ENCODE data around the gene ZNF419. TPM values are rescaled to one million over a fixed set of nuclear protein-coding genes. Genes with fewer than 3 reads are reported as not detected.
"Not testable (repeated sequence)": the region's sequence is repeated elsewhere in the genome, so short reads cannot be mapped to it uniquely, and the experiment has no call there.

ZNF419 gene
- polyA plus RNA-seq = 34.5 and 46.3 TPM in 2 replicates
- polyA minus RNA-seq = 39.0 and 44.2 TPM in 2 replicates

DNA sequence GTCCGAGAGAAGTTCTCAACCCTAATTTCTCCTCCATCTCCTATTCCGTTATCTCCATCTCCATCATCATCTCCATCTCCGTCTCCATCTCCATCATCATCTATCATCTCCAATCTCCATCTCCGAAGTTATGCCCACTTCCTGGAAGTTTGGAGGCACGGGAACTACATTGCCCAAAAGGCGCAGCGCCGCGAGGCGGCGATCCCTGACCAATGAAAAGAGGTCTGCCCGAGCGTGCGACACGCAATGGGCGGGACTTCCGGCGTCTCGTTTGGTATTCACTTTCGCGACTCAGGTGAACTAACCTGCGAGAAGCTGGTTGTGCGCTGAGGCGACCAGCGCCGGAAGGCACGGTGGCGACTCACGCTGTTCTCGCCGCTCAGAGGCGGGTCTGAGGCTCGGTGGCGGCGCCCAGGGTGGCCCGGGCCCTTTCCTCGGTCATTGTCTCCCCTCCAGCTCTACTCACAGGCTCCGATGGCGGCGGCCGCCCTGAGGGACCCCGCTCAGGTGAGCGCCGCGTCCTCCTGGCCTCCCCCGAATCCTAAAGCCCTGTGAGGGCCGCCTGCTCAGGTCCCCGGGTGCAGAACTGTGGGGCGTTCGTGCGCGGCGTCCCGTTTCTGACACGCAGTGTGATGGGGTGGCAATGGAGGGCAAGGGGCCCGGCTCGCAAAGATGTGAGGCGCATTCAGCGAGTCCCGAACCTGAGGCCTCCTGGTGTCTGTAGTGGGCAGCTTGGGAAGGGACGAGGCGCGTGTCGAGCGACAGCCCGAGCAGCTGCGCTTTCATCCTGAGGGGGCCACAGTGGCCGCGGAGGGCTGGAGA lies at the start of gene ZNF419:
ZNF419 (plus strand) TSS at position 274 of the 822 bp plus-strand sequence; CDS start at position 475, 201 bp downstream.
- peak within 1 kb of the TSS; percentile 68 for H3K27ac ChIP-seq (ENCODE audit: low read length)
- not testable (repeated sequence) for H4K20me1 ChIP-seq (ENCODE audit: insufficient read depth); H3K9me2 ChIP-seq (ENCODE audit: insufficient read depth, low read length); H3K27me3 ChIP-seq (ENCODE audit: insufficient read depth, low read depth, low read length); H3F3A ChIP-seq (ENCODE audit: insufficient read depth, low read length, poor library complexity, severe bottlenecking); H3K9me3 ChIP-seq (ENCODE audit: low read length); H3K79me2 ChIP-seq (replicated peaks; ENCODE audit: insufficient read depth, low read length); H3K36me3 ChIP-seq (ENCODE audit: insufficient read depth, low read length)
- peak within 1 kb of the TSS; percentile 82 for H3K9ac ChIP-seq (ENCODE audit: low read length)
- H3K4me2 ChIP-seq (ENCODE audit: low read length) = peak within 1 kb of the TSS; percentile 45
- H3K4me3 ChIP-seq (ENCODE audit: low read length) = peak within 1 kb of the TSS; percentile 77
- peak; percentile 88 for TF ChIP-seq POLR2AphosphoS5 (IDR thresholded peaks at IDR 0.05)
- peak; percentile 83 for TF ChIP-seq TAF1 (IDR thresholded peaks at IDR 0.05; ENCODE audit: low read depth)
- peak; percentile 76 for TF ChIP-seq MXI1 (conservative IDR thresholded peaks at IDR 0.05; ENCODE audit: poor library complexity, severe bottlenecking)
- TF ChIP-seq, protein P1, sequence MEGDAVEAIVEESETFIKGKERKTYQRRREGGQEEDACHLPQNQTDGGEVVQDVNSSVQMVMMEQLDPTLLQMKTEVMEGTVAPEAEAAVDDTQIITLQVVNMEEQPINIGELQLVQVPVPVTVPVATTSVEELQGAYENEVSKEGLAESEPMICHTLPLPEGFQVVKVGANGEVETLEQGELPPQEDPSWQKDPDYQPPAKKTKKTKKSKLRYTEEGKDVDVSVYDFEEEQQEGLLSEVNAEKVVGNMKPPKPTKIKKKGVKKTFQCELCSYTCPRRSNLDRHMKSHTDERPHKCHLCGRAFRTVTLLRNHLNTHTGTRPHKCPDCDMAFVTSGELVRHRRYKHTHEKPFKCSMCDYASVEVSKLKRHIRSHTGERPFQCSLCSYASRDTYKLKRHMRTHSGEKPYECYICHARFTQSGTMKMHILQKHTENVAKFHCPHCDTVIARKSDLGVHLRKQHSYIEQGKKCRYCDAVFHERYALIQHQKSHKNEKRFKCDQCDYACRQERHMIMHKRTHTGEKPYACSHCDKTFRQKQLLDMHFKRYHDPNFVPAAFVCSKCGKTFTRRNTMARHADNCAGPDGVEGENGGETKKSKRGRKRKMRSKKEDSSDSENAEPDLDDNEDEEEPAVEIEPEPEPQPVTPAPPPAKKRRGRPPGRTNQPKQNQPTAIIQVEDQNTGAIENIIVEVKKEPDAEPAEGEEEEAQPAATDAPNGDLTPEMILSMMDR (IDR thresholded peaks at IDR 0.05; ENCODE audit: poor library complexity, severe bottlenecking) = peak; percentile 31
- TF ChIP-seq, protein P2, sequence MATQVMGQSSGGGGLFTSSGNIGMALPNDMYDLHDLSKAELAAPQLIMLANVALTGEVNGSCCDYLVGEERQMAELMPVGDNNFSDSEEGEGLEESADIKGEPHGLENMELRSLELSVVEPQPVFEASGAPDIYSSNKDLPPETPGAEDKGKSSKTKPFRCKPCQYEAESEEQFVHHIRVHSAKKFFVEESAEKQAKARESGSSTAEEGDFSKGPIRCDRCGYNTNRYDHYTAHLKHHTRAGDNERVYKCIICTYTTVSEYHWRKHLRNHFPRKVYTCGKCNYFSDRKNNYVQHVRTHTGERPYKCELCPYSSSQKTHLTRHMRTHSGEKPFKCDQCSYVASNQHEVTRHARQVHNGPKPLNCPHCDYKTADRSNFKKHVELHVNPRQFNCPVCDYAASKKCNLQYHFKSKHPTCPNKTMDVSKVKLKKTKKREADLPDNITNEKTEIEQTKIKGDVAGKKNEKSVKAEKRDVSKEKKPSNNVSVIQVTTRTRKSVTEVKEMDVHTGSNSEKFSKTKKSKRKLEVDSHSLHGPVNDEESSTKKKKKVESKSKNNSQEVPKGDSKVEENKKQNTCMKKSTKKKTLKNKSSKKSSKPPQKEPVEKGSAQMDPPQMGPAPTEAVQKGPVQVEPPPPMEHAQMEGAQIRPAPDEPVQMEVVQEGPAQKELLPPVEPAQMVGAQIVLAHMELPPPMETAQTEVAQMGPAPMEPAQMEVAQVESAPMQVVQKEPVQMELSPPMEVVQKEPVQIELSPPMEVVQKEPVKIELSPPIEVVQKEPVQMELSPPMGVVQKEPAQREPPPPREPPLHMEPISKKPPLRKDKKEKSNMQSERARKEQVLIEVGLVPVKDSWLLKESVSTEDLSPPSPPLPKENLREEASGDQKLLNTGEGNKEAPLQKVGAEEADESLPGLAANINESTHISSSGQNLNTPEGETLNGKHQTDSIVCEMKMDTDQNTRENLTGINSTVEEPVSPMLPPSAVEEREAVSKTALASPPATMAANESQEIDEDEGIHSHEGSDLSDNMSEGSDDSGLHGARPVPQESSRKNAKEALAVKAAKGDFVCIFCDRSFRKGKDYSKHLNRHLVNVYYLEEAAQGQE (IDR thresholded peaks at IDR 0.05; ENCODE audit: borderline replicate concordance) = peak; percentile 53
- peak; percentile 48 for TF ChIP-seq SMC3 (conservative IDR thresholded peaks at IDR 0.05; ENCODE audit: poor library complexity)
- peak within 1 kb of the TSS; percentile 56 for H2AFZ ChIP-seq (ENCODE audit: low read depth, low read length)

DNA sequence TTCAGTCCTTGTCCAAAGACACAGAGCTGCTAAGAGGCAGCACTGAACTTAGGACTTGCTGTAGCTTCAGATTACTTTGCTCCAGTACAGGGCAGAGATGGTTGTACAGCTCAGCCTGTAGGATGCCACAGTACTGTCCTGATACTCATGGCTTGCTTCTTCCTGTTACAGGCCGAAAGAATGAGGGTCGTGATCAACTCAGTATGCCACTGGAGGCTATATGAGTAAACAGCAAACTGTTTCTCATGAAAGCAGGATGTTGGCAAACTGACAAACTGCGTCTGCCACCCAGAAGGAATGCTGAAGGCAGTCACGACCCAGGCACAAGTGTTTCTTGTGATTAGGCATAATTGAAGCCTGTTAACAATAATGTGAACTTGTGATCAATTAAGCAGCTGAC lies 49.6 kb upstream of the ZNF419 start:
- Histone ChIP-seq H3K79me2 (replicated peaks; ENCODE audit: insufficient read depth, low read length) (peaks cover 45% of the 10 kb centered on the region), H3F3A (ENCODE audit: insufficient read depth, low read length, poor library complexity, severe bottlenecking) (no peaks in the 10 kb centered on the region), H4K20me1 (ENCODE audit: insufficient read depth) (no peaks in the 10 kb centered on the region), H3K9ac (ENCODE audit: low read length) (no peak overlapping the region), H3K4me2 (ENCODE audit: low read length) (no peak overlapping the region), H3K27me3 (ENCODE audit: insufficient read depth, low read depth, low read length) (no peaks in the 10 kb centered on the region), H3K9me2 (ENCODE audit: insufficient read depth, low read length) (no peaks in the 10 kb centered on the region), H3K36me3 (ENCODE audit: insufficient read depth, low read length) (peaks cover 12% of the 10 kb centered on the region), H3K9me3 (ENCODE audit: low read length) (no peaks in the 10 kb centered on the region), H3K4me3 (ENCODE audit: low read length) (no peak overlapping the region), H2AFZ (ENCODE audit: low read depth, low read length) (no peak overlapping the region), H3K27ac (ENCODE audit: low read length) (no peak overlapping the region)
- TF ChIP-seq MXI1 (conservative IDR thresholded peaks at IDR 0.05; ENCODE audit: poor library complexity, severe bottlenecking) (no peak), SMC3 (conservative IDR thresholded peaks at IDR 0.05; ENCODE audit: poor library complexity) (no peak), EP300 (conservative IDR thresholded peaks at IDR 0.05; ENCODE audit: poor library complexity, severe bottlenecking) (no peak)
- TF ChIP-seq, protein P2 (IDR thresholded peaks at IDR 0.05; ENCODE audit: borderline replicate concordance) = no peak

Data from neural cell (in vitro differentiated cells).